HL-60 (cell line): Measurements from ENCODE around the gene NPHP4.

Source experiments
- GABPA ChIP-seq: IDR thresholded peaks from 2 replicates; pipeline ENCODE4 v1.6.1; 2012; ENCODE audit warnings: low read depth
- POLR2AphosphoS5 ChIP-seq: IDR thresholded peaks from 2 replicates; pipeline ENCODE4 v1.6.1; 2012; ENCODE audit warnings: low read depth
- SPI1 ChIP-seq: IDR thresholded peaks from 2 replicates; pipeline ENCODE4 v1.6.1; 2012; ENCODE audit warnings: low read depth, mild to moderate bottlenecking, borderline replicate concordance
- TF ChIP-seq, protein P1 (sequence below): IDR thresholded peaks from one replicate; pipeline ENCODE4 v1.5.1; 2011; ENCODE audit warnings: low read length, control low read depth, inconsistent platforms; ENCODE audit not compliant: insufficient read depth

DNA sequence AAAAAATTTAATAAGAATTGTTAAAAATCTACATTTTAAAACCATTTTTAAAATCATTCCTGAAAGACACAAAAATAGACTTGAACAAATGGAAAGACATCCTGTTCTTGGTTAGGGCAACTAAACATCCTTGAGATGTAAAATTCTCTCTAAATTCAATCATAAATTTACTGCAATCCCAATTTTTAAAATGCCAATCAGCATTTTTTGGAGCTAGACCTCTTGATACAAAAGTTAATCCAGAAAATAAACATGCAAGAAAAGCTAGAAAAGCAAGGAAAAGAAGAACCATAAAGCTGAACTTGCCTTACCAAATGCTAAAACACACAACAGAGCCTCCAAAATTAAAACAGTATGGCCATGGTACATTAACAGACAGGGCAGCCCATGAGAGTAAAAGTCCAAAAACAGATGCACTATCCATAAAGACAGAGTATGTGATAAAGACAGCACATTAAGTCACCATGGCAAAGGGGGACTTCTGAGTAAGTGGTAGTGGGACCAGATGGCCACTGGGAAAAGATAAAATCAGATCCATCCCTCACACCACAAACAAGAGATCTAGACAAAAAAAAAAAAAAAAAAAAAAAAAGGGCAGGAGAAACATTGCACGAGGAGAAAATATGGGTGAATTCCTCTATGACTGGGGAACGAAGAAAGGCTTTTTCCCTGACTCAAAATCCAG is 51.4 kb downstream of the NPHP4 start:
- TF ChIP-seq, protein P1, sequence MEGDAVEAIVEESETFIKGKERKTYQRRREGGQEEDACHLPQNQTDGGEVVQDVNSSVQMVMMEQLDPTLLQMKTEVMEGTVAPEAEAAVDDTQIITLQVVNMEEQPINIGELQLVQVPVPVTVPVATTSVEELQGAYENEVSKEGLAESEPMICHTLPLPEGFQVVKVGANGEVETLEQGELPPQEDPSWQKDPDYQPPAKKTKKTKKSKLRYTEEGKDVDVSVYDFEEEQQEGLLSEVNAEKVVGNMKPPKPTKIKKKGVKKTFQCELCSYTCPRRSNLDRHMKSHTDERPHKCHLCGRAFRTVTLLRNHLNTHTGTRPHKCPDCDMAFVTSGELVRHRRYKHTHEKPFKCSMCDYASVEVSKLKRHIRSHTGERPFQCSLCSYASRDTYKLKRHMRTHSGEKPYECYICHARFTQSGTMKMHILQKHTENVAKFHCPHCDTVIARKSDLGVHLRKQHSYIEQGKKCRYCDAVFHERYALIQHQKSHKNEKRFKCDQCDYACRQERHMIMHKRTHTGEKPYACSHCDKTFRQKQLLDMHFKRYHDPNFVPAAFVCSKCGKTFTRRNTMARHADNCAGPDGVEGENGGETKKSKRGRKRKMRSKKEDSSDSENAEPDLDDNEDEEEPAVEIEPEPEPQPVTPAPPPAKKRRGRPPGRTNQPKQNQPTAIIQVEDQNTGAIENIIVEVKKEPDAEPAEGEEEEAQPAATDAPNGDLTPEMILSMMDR = no peak
- no peak for TF ChIP-seq POLR2AphosphoS5
- no peak for TF ChIP-seq SPI1
- no peak for TF ChIP-seq GABPA
